ENCODE measurements around the gene MLXIP.
"Not testable (repeated sequence)": the region's sequence is repeated elsewhere in the genome, so short reads cannot be mapped to it uniquely, and the experiment has no call there.

The MLXIP gene

DNA sequence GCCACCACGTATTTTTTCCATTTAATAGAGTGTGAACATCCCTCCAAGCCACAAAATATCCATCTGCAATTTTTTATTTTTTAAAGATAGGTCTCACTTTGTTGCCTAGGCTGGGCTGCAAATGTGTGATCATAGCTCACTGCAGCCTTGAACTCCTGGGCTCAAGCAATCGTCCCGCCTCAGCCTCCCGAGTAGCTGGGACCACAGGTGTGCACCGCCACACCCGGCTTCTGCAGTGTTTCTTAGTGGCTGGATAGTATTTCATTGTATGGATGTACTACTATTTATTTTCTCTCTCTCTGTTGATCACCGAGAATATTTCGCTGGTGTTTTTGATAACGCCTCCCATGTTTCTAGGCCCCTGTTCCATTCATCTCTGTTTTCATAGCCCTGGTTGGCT lies 17.5 kb downstream of the MLXIP start:
- DNase-seq (ENCODE audit: low read depth in 2 of 2), result no peak

DNA sequence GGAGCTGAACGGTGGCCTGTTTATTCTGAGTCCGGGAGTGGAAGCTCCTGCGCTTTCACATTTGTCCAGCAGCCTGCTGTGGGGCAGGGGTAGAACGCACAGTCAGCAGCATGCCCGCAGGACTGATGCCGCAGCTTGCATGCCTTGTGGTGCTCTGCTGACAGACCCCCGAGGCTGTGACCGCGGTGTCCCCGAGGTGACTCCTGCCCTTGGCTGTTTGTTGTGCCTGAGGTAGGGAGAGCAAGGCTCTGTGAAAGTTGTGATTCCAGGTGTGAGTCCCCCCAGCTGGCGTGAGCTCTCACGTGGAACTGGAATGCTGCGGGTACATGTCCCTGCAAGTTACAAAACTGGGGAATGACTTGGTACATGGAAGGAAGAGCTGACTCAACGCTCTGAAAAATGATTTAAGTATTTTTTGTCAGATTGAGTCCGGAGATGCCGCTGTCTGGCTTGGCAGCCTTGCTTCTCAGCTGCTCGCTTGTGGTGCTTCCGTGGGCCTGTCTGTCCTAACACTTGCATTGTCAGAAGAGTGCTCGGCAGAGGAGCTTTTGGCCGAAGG lies 18.1 kb downstream of the MLXIP start:
- no peak for DNase-seq (ENCODE audit: low read depth in 2 of 2)

DNA sequence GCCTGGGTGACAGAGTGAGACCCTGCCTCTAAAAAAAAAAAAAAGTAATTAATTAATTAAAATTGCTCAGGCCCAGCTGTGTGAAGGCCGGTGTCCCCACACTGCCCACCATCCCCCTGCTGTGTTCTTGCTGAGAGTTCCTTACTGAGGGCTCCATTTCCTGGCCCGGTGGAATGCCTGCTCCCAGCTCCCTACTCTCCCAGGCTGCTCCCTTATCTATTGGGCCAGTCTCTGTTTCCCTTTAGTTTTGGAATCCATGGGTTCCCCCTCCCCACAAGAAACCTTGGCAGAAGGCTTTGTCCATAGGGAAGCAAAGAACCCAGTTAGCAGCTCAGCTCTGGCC lies 19.0 kb downstream of the MLXIP start:
- DNase-seq (ENCODE audit: low read depth in 2 of 2), result no peak

DNA sequence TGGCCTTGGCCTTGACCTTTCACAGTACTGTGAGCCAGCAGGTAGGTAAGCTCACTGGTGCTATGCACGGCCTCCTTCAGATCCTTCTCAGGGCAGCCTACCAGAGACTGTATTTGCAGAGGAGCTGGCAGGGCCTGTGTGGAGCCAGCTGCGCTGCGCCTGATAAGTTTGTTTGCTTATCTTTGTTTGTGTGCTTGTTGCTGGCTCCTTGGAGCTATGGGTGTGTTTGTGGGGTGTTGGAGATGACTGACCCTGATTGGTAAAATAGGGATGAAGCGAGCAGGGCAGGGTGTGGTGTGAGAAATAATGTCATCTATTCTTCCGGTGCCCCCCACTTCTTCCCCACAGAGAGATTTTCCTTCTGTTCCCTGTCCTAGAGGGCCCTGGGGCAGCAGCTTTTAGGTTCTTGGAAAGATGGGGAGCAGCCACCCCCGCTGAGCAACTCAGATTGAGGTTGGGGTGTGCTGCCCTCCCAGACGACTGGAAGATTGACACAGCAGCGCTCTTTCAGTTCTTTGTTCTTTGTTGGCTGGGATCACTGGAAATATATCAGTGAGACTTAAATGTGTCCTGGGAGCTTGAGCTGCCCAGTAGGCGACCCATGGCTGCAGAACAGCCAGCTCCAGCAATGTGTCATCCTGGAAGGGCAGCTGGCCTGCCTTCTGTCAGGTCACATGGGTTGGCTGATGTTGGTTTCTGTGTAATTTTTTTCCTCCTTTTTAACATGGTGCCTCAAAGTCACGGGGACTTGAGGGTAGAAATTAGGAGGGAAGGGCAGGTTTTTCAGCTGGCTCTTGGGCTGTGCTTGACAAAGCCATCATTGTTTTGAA lies 19.6 kb downstream of the MLXIP start:
- DNase-seq (ENCODE audit: low read depth in 2 of 2), result no peak

DNA sequence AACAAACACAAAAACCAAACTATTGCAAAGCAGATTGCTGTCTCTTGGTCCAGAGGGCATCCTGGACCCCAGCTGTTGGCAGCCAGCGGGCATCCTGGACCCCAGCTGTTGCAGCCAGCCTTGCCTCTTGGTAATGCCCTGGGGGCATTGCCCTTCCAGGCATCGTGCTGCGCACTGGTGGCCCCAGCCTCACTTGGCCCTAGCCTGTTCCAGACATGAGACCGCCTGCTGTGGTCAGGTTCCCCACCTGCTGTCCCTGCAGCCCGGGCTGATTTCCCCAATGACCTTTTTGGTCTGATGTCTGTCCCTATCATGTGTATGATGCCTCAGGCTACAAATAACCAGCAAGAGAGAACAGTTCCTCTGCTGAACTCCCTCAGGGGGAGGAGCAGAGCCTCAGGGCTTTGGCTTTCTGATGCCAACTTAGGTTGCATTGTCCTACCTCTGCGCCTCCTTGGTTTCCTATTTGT lies 20.8 kb downstream of the MLXIP start:
- DNase-seq (ENCODE audit: low read depth in 2 of 2), result no peak

DNA sequence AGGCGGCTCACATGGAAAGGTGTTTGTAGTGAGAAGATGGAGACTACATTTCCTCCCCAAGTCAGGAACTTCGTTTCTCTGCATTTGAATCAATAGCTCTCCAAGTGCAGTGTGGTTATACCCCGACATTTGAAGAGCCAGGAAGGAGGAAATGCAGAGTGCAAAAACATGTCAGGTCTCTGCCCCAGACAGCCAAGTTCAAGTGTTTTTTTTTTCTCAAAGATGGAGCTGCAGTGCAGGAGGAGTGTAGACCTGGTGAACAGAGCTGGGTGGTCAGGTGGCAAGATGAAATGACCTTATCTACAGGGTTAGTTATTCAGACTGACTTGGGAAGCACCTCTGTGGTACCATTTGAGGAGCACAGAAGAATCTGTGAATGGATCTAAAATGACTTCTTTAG lies 21.3 kb downstream of the MLXIP start:
- DNase-seq (ENCODE audit: low read depth in 2 of 2), result no peak

DNA sequence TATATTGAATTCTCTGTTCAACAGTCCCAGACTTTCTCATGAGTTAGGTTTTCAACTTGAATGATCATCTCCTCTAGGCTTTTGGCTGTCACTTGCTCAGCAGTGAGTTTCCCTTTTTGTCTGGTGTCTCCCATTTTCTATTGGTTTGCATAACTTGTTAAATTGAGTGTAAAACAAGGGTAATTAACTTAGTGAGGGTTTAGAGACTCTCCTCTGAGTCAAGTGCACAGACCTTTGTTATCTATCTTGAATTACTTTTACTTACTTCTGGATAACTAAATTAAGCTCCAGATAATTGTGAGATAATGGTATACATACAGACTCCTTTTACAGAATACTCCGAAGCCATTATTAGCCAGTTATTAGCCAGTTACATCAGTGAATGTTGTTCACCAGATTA lies 22.0 kb downstream of the MLXIP start:
- no peak for DNase-seq (ENCODE audit: low read depth in 2 of 2)

DNA sequence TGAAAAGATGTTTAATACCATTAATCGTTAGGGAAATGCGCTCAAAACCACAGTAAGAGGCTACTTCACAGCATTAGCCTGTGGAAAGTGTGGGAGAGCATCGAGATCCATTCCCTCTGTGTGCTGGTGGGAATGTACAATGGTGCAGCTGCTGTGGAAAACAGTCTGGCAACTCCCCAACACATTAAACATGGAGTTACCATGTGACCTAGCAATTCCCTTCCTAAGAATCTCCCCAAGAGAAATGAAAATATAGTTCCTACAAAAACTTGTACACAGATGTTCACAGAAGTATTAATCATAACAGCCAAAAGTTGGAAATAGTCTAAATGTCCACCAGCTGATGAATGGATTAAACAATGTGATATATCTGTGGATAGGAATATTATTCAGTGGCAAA lies 23.8 kb downstream of the MLXIP start:
- no peak for DNase-seq (ENCODE audit: low read depth in 2 of 2)

DNA sequence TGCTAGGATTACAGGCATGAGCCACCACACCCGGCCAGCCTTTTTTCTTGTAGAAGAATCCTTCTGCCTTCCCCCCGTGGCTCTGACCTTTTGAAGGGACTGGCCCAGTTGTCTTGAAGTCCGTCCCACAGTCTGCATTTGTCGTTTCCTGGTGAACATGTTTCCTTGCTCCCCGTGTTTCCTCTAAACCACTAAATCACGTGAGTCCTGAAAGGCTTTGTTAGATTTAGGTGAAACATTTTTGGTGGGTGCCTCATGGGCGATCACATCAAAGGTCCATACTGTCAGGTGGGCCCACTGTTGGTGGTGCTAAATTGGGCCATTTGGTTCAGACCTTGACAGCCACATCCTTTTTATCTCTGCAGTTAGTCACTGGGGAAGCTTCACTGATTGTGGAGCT lies 26.3 kb downstream of the MLXIP start:
- DNase-seq (ENCODE audit: low read depth in 2 of 2), result no peak

DNA sequence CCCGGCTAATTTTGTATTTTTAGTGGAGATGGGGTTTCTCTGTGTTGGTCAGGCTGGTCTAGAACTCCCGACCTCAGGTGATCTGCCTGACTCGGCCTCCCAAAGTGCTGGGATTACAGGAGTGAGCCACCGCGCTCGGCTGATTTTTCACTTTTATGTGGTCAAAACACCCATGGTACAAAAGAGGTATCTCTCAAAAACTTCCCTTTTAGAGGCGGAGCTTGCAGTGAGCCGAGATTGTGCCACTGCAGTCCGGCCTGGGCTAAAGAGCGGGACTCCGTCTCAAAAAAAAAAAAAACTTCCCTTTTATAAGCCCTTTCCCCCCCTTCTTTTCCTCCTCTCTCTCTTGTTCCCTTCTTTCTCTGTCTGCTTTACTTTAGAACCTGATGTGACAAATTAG lies 26.9 kb downstream of the MLXIP start:
- DNase-seq (ENCODE audit: low read depth in 2 of 2), result not testable (repeated sequence)

DNA sequence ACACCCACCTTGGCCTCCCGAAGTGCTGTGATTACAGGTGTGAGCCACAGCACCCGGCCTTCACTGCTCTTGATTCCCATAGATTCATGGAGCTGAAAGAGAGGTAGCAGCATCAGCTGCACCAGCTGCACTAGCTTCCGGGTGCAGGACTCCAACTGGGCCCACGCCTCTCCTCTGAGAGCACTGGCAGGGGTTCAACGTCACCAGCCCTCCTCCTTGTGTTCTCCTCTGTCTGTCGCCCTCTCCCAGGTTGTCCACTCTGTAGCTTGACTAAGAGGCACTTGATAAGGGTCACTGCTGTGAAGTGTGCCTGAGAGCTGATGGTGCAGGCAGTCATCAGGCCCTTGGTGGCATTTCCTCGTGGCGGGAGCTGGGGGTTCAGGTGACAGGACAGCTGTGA lies 28.3 kb downstream of the MLXIP start:
- no peak for DNase-seq (ENCODE audit: low read depth in 2 of 2)

DNA sequence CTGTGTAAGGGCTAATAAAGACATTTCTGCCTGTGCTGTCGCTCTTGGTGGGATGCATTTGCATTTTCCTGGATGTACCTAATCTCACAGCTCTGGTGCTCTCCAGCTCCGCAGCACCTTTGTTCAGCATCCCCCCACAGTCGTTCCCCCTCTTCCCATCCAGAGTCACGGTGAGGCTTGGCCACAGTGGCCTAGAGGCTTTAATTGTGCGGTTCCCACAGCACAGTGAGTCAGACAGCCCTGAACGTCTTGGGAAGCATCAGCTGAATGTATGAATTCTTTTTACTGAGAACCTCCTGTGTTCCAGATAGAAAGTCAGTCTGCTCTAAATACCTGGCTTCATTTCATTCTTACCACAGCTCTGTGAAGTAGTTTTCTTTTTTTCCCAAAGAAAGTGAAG lies 28.7 kb downstream of the MLXIP start:
- no peak for DNase-seq (ENCODE audit: low read depth in 2 of 2)

DNA sequence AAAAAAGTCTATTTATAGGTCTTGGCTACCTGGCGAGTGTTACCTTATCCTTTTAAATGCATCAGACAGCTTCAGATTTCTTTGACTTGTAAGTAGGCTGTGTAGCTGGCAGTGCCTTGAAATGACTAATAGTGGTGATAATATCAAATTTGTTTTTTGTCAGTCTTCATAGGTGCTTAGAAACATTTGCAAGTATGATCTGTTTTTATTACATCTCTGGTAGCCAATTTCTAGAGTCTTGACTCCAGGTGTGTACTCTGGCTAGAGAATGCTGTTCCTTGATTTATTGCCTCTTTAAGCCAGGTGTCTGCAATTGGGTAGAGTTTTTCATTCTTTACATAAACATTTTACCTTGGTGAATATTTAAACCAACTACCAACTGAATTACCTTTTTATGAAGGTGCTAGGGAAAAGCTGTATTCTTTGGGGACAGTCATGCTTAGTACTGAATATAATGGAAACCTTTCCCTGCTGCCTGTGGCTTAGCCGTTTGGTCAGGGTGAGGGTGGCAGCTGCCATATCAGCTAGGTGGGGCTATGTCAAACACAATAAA lies 32.6 kb downstream of the MLXIP start:
- DNase-seq (ENCODE audit: low read depth in 2 of 2), result no peak

DNA sequence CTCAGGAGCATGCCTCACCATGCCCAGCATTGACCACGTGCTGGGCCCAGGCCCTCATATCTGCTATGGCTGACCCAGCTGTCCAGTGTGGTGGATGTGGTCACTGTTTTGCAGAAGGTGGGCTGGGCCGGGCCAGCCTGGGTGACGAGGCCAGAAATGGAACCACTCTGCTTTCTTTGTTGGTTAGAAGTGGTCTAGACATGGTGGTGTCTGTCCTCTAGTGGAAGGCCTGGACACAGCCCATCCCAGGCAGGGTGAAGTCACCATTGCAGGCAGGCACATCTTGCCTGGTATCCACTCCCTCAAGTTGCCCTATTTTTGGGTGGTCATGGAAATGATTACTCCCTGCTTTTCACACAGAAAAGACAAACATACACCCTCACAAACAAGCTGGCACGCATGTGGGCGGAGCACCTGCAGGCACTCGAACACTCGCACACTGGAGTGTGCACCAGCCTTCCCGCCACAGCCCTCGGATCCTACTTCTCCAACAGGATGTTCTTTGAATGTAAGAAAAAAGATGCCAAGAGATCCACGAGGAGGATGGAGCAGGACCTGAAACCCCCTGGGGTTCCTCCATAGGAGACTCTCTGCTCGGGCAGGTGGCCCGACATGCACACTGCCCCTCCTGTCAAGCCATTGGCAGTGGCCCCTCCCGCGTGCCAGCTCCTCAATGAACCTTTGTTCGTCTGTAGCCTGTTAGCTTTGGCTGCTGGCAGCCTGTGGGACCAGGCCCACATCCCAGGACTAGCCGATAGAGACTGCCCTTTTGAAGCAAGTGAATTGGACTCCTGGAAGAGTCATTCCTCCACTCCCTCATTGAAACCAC lies 38.4 kb downstream of the MLXIP start:
- DNase-seq (ENCODE audit: low read depth in 2 of 2), result no peak

DNA sequence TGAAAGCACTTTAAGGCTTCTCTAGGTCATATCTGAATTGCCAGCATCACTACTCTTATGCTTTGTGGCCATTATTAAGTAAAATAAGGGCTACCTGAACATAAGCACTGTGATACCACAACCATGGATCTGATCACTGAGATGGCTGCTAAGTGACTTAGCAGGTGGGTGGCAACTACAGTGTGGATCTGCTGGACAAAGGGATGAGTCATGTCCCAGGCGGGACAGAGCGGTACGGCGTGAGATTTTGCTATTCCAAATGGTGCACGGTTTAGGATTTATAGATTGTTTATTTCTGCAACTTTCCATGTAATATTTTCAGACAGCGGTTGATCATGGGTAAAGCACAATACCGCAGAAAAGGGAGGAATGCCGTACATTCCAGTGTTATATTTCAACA lies 39.4 kb downstream of the MLXIP start:
- no peak for DNase-seq (ENCODE audit: low read depth in 2 of 2)

DNA sequence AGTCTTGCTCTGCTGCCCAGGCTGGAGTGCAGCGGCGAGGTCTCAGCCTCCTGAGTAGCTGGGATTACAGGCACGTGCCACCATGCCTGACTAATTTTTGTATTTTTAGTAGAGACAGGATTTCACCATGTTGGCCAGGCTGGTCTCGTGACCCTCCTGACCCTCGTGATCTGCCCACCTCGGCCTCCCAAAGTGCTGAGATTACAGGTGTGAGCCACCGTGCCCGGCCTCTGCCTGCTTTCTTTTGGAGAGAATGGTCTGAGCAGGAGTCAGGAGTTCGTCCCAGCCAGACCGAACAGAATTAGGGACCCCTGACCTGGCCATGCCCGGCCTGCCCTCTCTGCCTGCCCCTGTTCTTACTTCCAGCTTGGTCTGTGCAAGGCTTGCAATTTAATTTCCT lies 42.8 kb downstream of the MLXIP start:
- not testable (repeated sequence) for DNase-seq (ENCODE audit: low read depth in 2 of 2)

DNA sequence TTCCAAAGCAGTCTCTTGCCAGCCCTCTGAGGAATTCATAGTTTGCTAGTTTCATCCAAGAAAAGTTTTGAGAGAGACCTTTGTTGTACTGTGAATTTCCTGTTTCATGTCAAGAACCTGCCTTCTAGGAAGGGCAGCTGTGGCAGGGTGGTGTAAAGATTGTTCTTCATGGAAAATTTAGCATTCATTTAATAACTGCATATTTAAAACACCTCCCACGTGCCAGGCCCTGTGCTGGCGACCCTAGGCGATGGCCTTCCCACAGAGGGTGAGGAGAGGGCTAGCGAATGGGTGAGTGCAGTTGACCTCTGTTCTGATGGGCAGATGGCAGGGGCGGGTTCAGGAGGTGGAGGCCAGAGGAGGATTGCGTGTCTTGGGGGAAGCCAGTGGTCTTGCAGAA lies 43.2 kb downstream of the MLXIP start:
- no peak for DNase-seq (ENCODE audit: low read depth in 2 of 2)

DNA sequence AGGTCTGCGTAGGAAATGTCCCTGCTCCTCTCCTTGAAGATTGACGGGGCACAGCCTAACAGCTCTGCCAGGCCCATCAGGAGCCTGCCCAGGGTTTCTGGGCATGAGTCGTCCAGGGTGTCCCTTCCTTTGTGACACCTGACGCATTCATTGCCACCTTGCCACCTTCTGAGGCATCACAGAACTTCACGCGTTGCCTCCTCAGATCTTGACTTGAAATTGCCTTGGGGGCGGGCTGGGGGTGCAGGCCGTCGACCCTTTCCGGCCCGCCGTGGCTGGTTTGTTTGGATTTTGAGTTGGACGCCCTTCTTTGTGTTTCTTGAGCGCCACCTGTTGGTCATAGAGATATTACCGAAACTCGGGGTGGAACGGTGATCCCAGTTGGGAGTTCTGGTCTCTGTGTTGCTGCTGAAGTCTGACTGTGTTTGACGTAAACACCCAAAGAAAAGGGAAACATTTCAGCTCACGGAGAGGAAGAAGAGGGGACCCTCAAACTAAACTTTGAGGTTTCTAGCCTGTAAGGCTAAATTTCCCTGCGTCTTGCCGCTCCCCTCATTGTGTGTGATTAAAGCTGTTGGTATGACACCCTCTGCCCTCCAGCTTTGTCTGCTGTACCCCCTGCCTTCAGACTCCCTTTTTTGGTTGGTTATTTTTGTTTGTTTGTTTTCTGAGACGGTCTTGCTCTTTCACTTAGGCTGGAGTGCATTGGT lies 44.6 kb downstream of the MLXIP start:
- peak; percentile 27 to 30 for DNase-seq (ENCODE audit: low read depth in 2 of 2)

DNA sequence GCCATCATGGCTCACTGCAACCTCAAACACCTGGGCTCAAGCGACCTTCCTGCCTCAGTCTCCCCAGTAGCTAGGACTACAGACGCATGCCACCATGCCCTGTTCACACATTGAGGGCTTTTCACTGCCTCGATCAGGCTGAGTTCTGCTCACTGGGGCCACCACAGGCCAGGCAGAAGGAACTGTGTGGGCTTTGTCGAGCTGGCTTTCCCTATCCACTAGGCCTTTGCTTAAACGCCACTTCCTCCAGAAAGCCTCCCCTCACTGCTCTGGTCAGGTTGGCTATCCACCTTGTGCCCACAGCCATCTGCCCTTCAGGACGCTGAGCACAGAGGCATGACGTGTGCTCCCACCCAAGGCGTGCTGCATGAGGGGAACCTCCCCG lies 45.2 kb downstream of the MLXIP start:
- DNase-seq (ENCODE audit: low read depth in 2 of 2), result no peak

DNA sequence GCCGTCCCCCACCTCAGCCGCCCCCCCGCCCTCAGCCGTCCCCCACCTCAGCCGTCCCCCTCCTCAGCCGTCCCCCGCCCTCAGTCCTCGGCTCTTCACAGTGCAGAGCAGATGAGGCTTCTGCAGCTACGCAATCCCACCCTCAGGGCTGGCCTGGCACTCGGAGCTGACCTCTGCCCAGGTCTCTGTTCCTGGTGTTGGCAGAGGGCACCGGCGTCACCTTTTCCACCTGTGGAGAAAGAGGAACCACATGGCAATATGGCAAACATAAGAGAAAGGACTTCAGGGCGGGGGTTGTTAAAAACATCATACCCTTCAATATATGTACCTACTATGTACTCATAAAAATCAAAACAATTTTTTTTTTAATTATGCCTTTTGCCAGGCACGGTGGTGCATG lies 45.8 kb downstream of the MLXIP start:
- no peak for DNase-seq (ENCODE audit: low read depth in 2 of 2)

DNA sequence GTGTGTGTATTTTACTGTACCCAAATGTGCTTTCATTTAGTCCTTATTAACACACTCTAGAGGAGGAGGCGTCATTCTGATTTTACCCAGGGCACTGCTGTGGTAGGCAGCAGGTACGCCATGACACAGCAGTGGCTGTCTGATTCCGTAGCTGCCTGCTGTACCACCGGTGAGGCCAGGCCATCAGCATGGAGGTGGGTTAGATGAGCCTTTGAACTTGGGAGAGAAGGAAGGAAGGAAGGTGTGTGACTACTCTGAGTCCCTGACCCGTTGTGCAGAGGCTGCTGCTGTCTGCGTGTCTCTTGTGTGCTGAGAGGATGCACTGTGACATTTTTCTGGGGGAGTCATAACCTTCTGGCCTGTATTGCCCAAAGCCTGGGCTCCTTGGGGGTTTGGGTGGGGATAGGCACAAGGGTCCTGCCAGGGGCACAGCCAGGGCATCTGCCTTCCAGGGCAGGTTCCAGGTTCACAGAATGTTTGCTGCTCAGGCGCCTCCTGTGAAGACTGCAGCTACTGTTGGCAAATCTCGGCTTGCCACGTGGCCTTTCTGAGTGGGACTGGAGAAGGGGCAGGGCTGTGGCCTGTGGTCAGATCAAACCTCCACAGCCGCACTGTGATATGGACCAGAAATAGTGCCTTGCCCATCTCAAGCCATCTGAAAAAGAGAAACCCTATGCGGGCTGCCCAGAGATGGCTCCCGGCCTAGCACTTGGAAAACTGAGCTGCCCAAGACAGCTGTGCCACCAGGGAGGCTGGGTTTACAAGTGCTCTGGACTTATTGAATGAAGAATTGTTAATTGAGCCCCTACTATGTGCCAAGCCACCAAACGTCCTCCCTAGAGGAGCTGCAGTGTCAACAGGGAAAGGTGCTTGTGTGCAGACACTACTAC lies 47.1 kb downstream of the MLXIP start:
- DNase-seq (ENCODE audit: low read depth in 2 of 2), result no peak

Measured in stimulated activated CD8-positive, alpha-beta memory T cell treated with anti-CD3 and anti-CD28 coated beads, Interleukin-15, amount 100 ng/mL, for 48 hours (primary cell).